Heart right ventricle (tissue), 16 donors: Measurements from ENCODE around the gene TPPP2. TPM values are rescaled to one million over a fixed set of nuclear protein-coding genes. Genes with fewer than 3 reads are reported as not detected.

ENCODE experiments used
- ATAC-seq, 8 donors: fragments of 200-7000 bp; cut with Tn5 transposase; one replicate each; pipeline ENCODE4 v1.9.1; 2020; ENCODE audit warnings: mild to moderate bottlenecking in 8 of 8, moderate library complexity in 8 of 8, moderate number of reproducible peaks in 1 of 8
- DNase-seq, 2 donors: peaks; one replicate each; pipeline ENCODE4 v3.0.0-alpha.2; 2020
- H3K27ac ChIP-seq, 10 donors: fragments of 200-600 bp; sonication (generic) in 2 of 10; one replicate each; pipeline versions ENCODE4 v1.5.0 to v1.8.0; 2020 to 2022; ENCODE audit warnings: mild to moderate bottlenecking in 3 of 10
- H3K27me3 ChIP-seq, 7 donors: fragments of 200-600 bp; one replicate each; pipeline ENCODE4 v1.8.0; 2021 to 2022; ENCODE audit warnings: mild to moderate bottlenecking in 2 of 7
- H3K36me3 ChIP-seq, 9 donors: fragments of 200-600 bp; sonication (generic) in 1 of 9; one replicate each; pipeline versions ENCODE4 v1.5.0 to v1.8.0; 2020 to 2022; ENCODE audit warnings: mild to moderate bottlenecking in 2 of 9
- H3K4me1 ChIP-seq, 9 donors: fragments of 200-600 bp; sonication (generic) in 1 of 9; one replicate each; pipeline versions ENCODE4 v1.5.0 to v1.8.0; 2020 to 2022; ENCODE audit warnings: mild to moderate bottlenecking in 4 of 9
- H3K4me3 ChIP-seq, 10 donors: fragments of 200-600 bp; sonication (generic) in 2 of 10; one replicate each; pipeline versions ENCODE4 v1.5.0 to v1.8.0; 2020 to 2022; ENCODE audit warnings: mild to moderate bottlenecking in 7 of 10, moderate library complexity in 2 of 10
- H3K9me3 ChIP-seq, 11 donors: fragments of 200-600 bp in 10 of 11; sonication (generic) in 2 of 11; one replicate each; pipeline versions ENCODE4 v1.5.0 to v1.8.0; 2013 to 2022; ENCODE audit warnings: mild to moderate bottlenecking in 2 of 11, control low read depth in 1 of 11, moderate library complexity in 1 of 11
- CTCF ChIP-seq, 9 donors: fragments of 200-600 bp; sonication (generic) in 2 of 9; IDR thresholded peaks; one replicate each; pipeline versions ENCODE4 v1.5.0 to v1.8.0; 2021 to 2022; ENCODE audit warnings: antibody characterized with exemption in 9 of 9, mild to moderate bottlenecking in 5 of 9, moderate library complexity in 1 of 9
- WGBS, 2 donors: extraction: QIAGEN DNeasy Blood & Tissue Kit; methylation state at CpG; one replicate each; pipeline ENCODE4 v1.1.7; 2013; ENCODE audit warnings: inconsistent platforms in 1 of 2; 5-methylcytosine and 5-hydroxymethylcytosine counted together
- intact Hi-C, 10 donors: fragments of 100-400 bp; cut with DNase I; formaldehyde crosslinking; loops; one replicate each; pipeline versions ENCODE4 v1.11.1 to v1.14.2; 2022
- polyA plus RNA-seq, 2 donors: library from polyadenylated mRNA; stranded (reverse); fragments of 200-250 nt; gene quantifications; one replicate each; pipeline ENCODE4 v1.2.3, GENCODE V29; 2013
- total RNA-seq, 10 donors: library from RNA; stranded (reverse); fragmentation: NEBNext Ultra II Directional in 3 of 10; extraction: Animal tissue kit (Norgen Biotek cat#: 25700) in 3 of 10; gene quantifications; one replicate each; pipeline versions ENCODE4 v1.2.1 to v1.2.4, GENCODE V29; 2021 to 2023
- donor health status: Arrhythmogenic right ventricular cardiomyopathy.
- donor health status: ischemic (EF 13 %, LVEDD 7.1; RV severe dilation, severe dysfunction).
- donor health status: healthy with polysubstance abuse.
- donor health status: DM: no; HTN: yes; CAD: no.
- donor health status: DM: no; HTN: no; CAD: no.
- donor health status: ischemic (EF 25% LVEDD 6.9; RV normal size, moderate dysfunction).
- donor health status: ischemic (EF 25% LVEDD 5.7; RV mildly dilated, moderate dysfunction).
- donor health status: healthy.
- donor health status: DM: yes; HTN: yes; CAD: no.
- donor health status: Ischemic cardiomyopathy.
- donor health status: ischemic (EF 35%, LVEDD 5.7; RV mildly dilated, moderate dysfunction).
- donor health status: nonischemic (EF 11% LVEDD 7.7; RV severe dilation, severe dysfunction).
- donor health status: DM: yes; HTN: yes; CAD: no.
- donor health status: PGD.
- donor health status: ischemic (EF 29% LVEDD 5.4; RV normal size, mild dysfunction).
- donor health status: nonischemic (EF 23%, LVEDD 6.1; RV moderate dilation, normal function).

The TPPP2 gene
- total and polyA plus RNA-seq, 12 donors: 0.28 to 3.2 (median 0.91) TPM

GRCh38 chr14:21020977-21021545 is 9.0 kb upstream of the TPPP2 start:
- Histone ChIP-seq H3K9me3 (no peaks in the 10 kb centered on the region), H3K27me3 (peaks cover 0 to 23% (median 0%) of the 10 kb centered on the region in 7 donors), H3K36me3 (peaks cover 0 to 66% (median 35%) of the 10 kb centered on the region in 9 donors), H3K27ac (peak overlapping the region in 1 of 10 donors; percentile 20), H3K4me3 (no peak overlapping the region), H3K4me1 (peaks cover 6 to 58% (median 25%) of the 10 kb centered on the region in 9 donors)
- no peak for ATAC-seq
- WGBS, 2 donors: 90 to 94% methylated on average over 5 of the region's 5 CpGs
- intact Hi-C loops: loop anchor here in 2 of 10 donors (5.0 kb wide), 2 partner anchors 66 to 81 kb away; partner anchors contain the start of gene TMEM253 (in 1 of the 2)
- DNase-seq: no peak
- TF ChIP-seq CTCF (IDR thresholded peaks at IDR 0.05): no peak

- H3K9me3 ChIP-seq: no peaks in the 10 kb centered on the region
- DNase-seq (no peak), ATAC-seq (no peak)
- WGBS, 2 donors: 52 to 60% methylated on average over 5 of the region's 5 CpGs
- no peak for TF ChIP-seq CTCF (IDR thresholded peaks at IDR 0.05)
- H3K4me1 ChIP-seq: peaks cover 14 to 64% (median 36%) of the 10 kb centered on the region in 9 donors
- peak overlapping the region in 9 of 10 donors; percentile 26 to 100 (median 98) for H3K27ac ChIP-seq
- peak overlapping the region in 8 of 10 donors; percentile 68 to 97 (median 82) for H3K4me3 ChIP-seq
- peaks cover 0 to 50% (median 31%) of the 10 kb centered on the region in 9 donors for H3K36me3 ChIP-seq
- peaks cover 0 to 23% (median 0%) of the 10 kb centered on the region in 7 donors for H3K27me3 ChIP-seq
- intact Hi-C loops: loop anchor here in 2 of 10 donors (5.0 kb wide), 2 partner anchors 65 to 80 kb away; partner anchors contain the start of gene TMEM253 (in 1 of the 2)
These were observed 7.3 kb upstream of the TPPP2 start for GRCh38 chr14:21022686-21023085.

GRCh38 chr14:21023174-21023573 is 6.8 kb upstream of the TPPP2 start:
- H3K9me3 ChIP-seq: no peaks in the 10 kb centered on the region
- TF ChIP-seq CTCF (IDR thresholded peaks at IDR 0.05): no peak
- H3K27me3 ChIP-seq: peaks cover 0 to 23% (median 0%) of the 10 kb centered on the region in 7 donors
- 13 to 18% methylated on average over 7 of the region's 7 CpGs for WGBS, 2 donors
- peak in 2 of 8 donors; percentile 2 to 3 for ATAC-seq
- intact Hi-C loops: loop anchor here in 2 of 10 donors (5.0 kb wide), 2 partner anchors 64 to 79 kb away; partner anchors contain the start of gene TMEM253 (in 1 of the 2)
- peak overlapping the region; percentile 86 to 100 (median 98) for H3K27ac ChIP-seq
- peak in 1 of 2 donors; percentile 41 for DNase-seq
- peaks cover 0 to 45% (median 26%) of the 10 kb centered on the region in 9 donors for H3K36me3 ChIP-seq
- H3K4me1 ChIP-seq: peaks cover 14 to 59% (median 36%) of the 10 kb centered on the region in 9 donors
- peak overlapping the region; percentile 59 to 98 (median 82) for H3K4me3 ChIP-seq

- Histone ChIP-seq H3K4me1 (peaks cover 14 to 57% (median 36%) of the 10 kb centered on the region in 9 donors), H3K9me3 (no peaks in the 10 kb centered on the region), H3K27ac (peak overlapping the region; percentile 86 to 100 (median 98)), H3K27me3 (peaks cover 0 to 23% (median 0%) of the 10 kb centered on the region in 7 donors), H3K4me3 (peak overlapping the region; percentile 59 to 98 (median 82)), H3K36me3 (peaks cover 0 to 37% (median 18%) of the 10 kb centered on the region in 9 donors)
- DNase-seq: no peak
- ATAC-seq: peak in 6 of 8 donors; percentile 7 to 29 (median 20)
- intact Hi-C loops: loop anchor here in 5 of 10 donors (2.0 to 5.0 kb wide), 3 partner anchors 15 to 78 kb away; partner anchors contain the start of gene TMEM253 (in 1 of the 5)
- TF ChIP-seq CTCF (IDR thresholded peaks at IDR 0.05): no peak
- WGBS, 2 donors: 12 to 15% methylated on average over 17 of the region's 17 CpGs
These were observed 6.0 kb upstream of the TPPP2 start for GRCh38 chr14:21023817-21024584.
